ENCODE data around the gene SNCAIP. TPM values are rescaled to one million over a fixed set of nuclear protein-coding genes. Genes with fewer than 3 reads are reported as not detected.
"Not testable (repeated sequence)": the region's sequence is repeated elsewhere in the genome, so short reads cannot be mapped to it uniquely, and the experiment has no call there.

Gene SNCAIP
- total RNA-seq, 2 experiments from 2014 or later = not detected

GRCh38 chr5:122323738-122324137 is 11.7 kb downstream of the SNCAIP start:
- ChIA-PET POLR2A (no interaction called here), CTCF (no interaction called here)
- no peak for DNase-seq
- Mint-ChIP-seq H3K27me3 (no peaks in the 10 kb centered on the region), H3K36me3 (ENCODE audit: low read depth) (no peaks in the 10 kb centered on the region), H3K4me1 (no peaks in the 10 kb centered on the region), H3K27ac (no peak overlapping the region), H3K4me3 (no peak overlapping the region), H3K9me3 (no peaks in the 10 kb centered on the region)

- H3K4me3 Mint-ChIP-seq = no peak overlapping the region
- H3K9me3 Mint-ChIP-seq = no peaks in the 10 kb centered on the region
- no peaks in the 10 kb centered on the region for H3K27me3 Mint-ChIP-seq
- H3K36me3 Mint-ChIP-seq (ENCODE audit: low read depth) = no peaks in the 10 kb centered on the region
- DNase-seq = no peak
- no peaks in the 10 kb centered on the region for H3K4me1 Mint-ChIP-seq
- no peak overlapping the region for H3K27ac Mint-ChIP-seq
- CTCF ChIA-PET = no interaction called here
- POLR2A ChIA-PET = no interaction called here
Observed at GRCh38 chr5:122327110-122327509, 15.1 kb downstream of the SNCAIP start.

- no peak for DNase-seq
- H3K4me3 Mint-ChIP-seq = no peak overlapping the region
- POLR2A ChIA-PET = no interaction called here
Observed at GRCh38 chr5:122330881-122331280, 18.8 kb downstream of the SNCAIP start.

GRCh38 chr5:122332599-122333555 is 20.8 kb downstream of the SNCAIP start:
- POLR2A ChIA-PET = no interaction called here
- H3K4me1 Mint-ChIP-seq = no peaks in the 10 kb centered on the region
- H3K27ac Mint-ChIP-seq = no peak overlapping the region
- H3K27me3 Mint-ChIP-seq = no peaks in the 10 kb centered on the region
- no peaks in the 10 kb centered on the region for H3K36me3 Mint-ChIP-seq (ENCODE audit: low read depth)
- no peak for DNase-seq
- CTCF ChIA-PET = no interaction called here
- H3K9me3 Mint-ChIP-seq = no peaks in the 10 kb centered on the region
- no peak overlapping the region for H3K4me3 Mint-ChIP-seq

More at GRCh38 chr5:122330881-122331280, 18.8 kb downstream of the SNCAIP start:
- Mint-ChIP-seq H3K27me3 (no peaks in the 10 kb centered on the region), H3K9me3 (no peaks in the 10 kb centered on the region), H3K4me1 (no peaks in the 10 kb centered on the region), H3K36me3 (ENCODE audit: low read depth) (no peaks in the 10 kb centered on the region), H3K27ac (no peak overlapping the region)
- CTCF ChIA-PET = no interaction called here

DNA sequence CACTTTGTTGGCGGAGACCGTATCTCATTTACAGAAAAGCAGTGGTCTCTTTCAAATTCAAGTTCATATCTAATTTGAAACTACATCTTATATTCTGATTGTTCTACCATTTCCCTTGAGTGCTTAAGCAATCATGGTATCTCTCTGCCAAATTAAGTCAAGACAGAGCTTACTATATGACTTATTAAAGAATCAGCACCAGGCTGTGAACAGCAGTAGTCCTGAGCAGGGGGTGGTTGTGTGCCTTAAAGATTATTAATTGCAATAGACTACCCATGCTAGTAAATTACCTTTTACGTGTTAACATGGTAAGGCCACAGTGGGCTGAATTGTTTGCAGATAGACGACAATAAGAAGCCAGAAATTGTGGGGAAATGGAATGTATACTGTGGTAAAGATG is 21.5 kb downstream of the SNCAIP start:
- Mint-ChIP-seq H3K36me3 (ENCODE audit: low read depth) (no peaks in the 10 kb centered on the region), H3K4me1 (no peaks in the 10 kb centered on the region), H3K4me3 (no peak overlapping the region), H3K9me3 (no peaks in the 10 kb centered on the region), H3K27me3 (no peaks in the 10 kb centered on the region), H3K27ac (no peak overlapping the region)
- DNase-seq = no peak
- CTCF ChIA-PET = no interaction called here
- POLR2A ChIA-PET = no interaction called here

DNA sequence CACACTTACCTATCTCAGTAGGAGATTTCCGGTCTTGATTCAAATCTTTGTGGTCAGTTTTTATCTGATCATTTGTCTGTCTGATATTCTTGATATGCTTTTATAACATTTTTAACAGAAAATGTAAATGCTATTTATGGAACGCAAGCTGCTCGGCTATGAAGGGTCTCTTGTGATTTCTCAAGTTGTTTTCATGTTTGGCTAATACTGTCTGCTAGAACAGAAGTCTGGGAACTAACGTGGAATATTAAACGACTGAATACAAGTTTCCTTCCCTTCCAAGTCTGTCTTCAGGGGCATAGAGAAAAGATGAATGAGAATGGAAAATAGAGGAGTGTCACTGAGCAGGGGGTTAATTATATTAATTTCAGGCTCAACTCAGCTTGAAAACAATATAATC is 27.6 kb downstream of the SNCAIP start:
- Mint-ChIP-seq H3K9me3 (no peaks in the 10 kb centered on the region), H3K27me3 (no peaks in the 10 kb centered on the region), H3K36me3 (ENCODE audit: low read depth) (no peaks in the 10 kb centered on the region), H3K4me3 (no peak overlapping the region), H3K4me1 (no peaks in the 10 kb centered on the region), H3K27ac (no peak overlapping the region)
- ChIA-PET CTCF (no interaction called here), POLR2A (no interaction called here)
- DNase-seq = no peak

- CTCF ChIA-PET = no interaction called here
- POLR2A ChIA-PET = no interaction called here
Observed at GRCh38 chr5:122341087-122341486, 29.1 kb downstream of the SNCAIP start.

GRCh38 chr5:122342256-122342655 is 30.2 kb downstream of the SNCAIP start:
- H3K4me1 Mint-ChIP-seq = no peaks in the 10 kb centered on the region
- ChIA-PET POLR2A (no interaction called here), CTCF (no interaction called here)
- H3K27ac Mint-ChIP-seq = no peak overlapping the region
- H3K9me3 Mint-ChIP-seq = no peaks in the 10 kb centered on the region
- no peaks in the 10 kb centered on the region for H3K27me3 Mint-ChIP-seq
- no peaks in the 10 kb centered on the region for H3K36me3 Mint-ChIP-seq (ENCODE audit: low read depth)
- no peak for DNase-seq
- no peak overlapping the region for H3K4me3 Mint-ChIP-seq

More at GRCh38 chr5:122341087-122341486, 29.1 kb downstream of the SNCAIP start:
- DNase-seq = no peak
- no peaks in the 10 kb centered on the region for H3K27me3 Mint-ChIP-seq
- no peak overlapping the region for H3K27ac Mint-ChIP-seq
- H3K9me3 Mint-ChIP-seq = no peaks in the 10 kb centered on the region
- no peaks in the 10 kb centered on the region for H3K4me1 Mint-ChIP-seq
- H3K4me3 Mint-ChIP-seq = no peak overlapping the region
- no peaks in the 10 kb centered on the region for H3K36me3 Mint-ChIP-seq (ENCODE audit: low read depth)

DNA sequence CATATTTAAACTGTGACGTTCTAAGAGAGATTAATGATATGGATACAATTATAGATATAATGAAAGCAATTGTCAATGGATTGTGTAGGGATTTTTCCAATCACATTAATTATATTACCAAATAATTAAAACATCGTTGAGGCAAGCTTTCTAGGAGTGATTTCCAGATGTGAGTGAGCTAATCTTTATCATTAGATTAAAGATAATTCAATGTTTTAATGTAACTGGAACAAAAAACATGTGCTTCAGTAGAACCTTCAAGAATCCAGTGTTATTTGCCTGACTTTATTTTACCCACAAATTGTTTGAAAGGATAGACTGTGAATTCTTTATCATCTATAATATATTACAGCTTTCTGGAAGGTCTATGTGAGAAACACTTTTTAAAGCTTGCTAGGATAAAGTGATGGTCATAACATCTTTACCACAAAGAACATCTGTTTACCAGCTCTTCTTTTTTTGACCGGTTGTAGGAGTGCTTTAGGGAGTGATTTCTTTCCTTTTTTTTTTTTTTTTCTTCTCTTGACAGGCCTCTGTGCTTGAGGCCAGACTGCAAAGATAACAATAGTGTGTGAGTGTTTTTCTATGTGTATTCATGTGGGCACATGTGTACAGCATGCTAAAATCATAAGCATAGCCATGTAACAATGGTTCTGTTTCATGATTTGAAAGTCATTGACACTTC is 35.0 kb downstream of the SNCAIP start:
- DNase-seq = no peak
- H3K9me3 Mint-ChIP-seq = no peaks in the 10 kb centered on the region
- no peaks in the 10 kb centered on the region for H3K4me1 Mint-ChIP-seq
- POLR2A ChIA-PET = no interaction called here
- no peak overlapping the region for H3K27ac Mint-ChIP-seq
- no peak overlapping the region for H3K4me3 Mint-ChIP-seq
- no peaks in the 10 kb centered on the region for H3K36me3 Mint-ChIP-seq (ENCODE audit: low read depth)
- CTCF ChIA-PET = interaction anchor here (0.6 kb wide), 2 partner anchors 189 to 1276 kb away, joined by 3 to 4 read pairs; no protein-coding TSS in a partner anchor
- no peaks in the 10 kb centered on the region for H3K27me3 Mint-ChIP-seq

- CTCF ChIA-PET = no interaction called here
- no peaks in the 10 kb centered on the region for H3K27me3 Mint-ChIP-seq
- no peaks in the 10 kb centered on the region for H3K9me3 Mint-ChIP-seq
- H3K27ac Mint-ChIP-seq = no peak overlapping the region
- no peaks in the 10 kb centered on the region for H3K36me3 Mint-ChIP-seq (ENCODE audit: low read depth)
- H3K4me1 Mint-ChIP-seq = no peaks in the 10 kb centered on the region
- DNase-seq = no peak
- POLR2A ChIA-PET = no interaction called here
- H3K4me3 Mint-ChIP-seq = no peak overlapping the region
Observed at GRCh38 chr5:122350496-122350895, 38.5 kb downstream of the SNCAIP start.

- Mint-ChIP-seq H3K9me3 (no peaks in the 10 kb centered on the region), H3K27me3 (no peaks in the 10 kb centered on the region), H3K4me1 (no peaks in the 10 kb centered on the region), H3K27ac (no peak overlapping the region), H3K4me3 (no peak overlapping the region), H3K36me3 (ENCODE audit: low read depth) (no peaks in the 10 kb centered on the region)
- ChIA-PET CTCF (no interaction called here), POLR2A (no interaction called here)
- no peak for DNase-seq
Observed at GRCh38 chr5:122351416-122352157, 39.5 kb downstream of the SNCAIP start.

- H3K36me3 Mint-ChIP-seq (ENCODE audit: low read depth) = no peaks in the 10 kb centered on the region
- H3K27me3 Mint-ChIP-seq = no peaks in the 10 kb centered on the region
- CTCF ChIA-PET = no interaction called here
- no peak overlapping the region for H3K27ac Mint-ChIP-seq
- no peak for DNase-seq
- H3K4me1 Mint-ChIP-seq = no peaks in the 10 kb centered on the region
- H3K4me3 Mint-ChIP-seq = no peak overlapping the region
- POLR2A ChIA-PET = no interaction called here
- no peaks in the 10 kb centered on the region for H3K9me3 Mint-ChIP-seq
Observed at GRCh38 chr5:122352331-122352730, 40.3 kb downstream of the SNCAIP start.

- CTCF ChIA-PET = interaction anchor here (0.6 kb wide), 1 partner anchor 1011 kb away, joined by 3 read pairs; no protein-coding TSS in a partner anchor
- DNase-seq; H3K4me1 Mint-ChIP-seq; H3K9me3 Mint-ChIP-seq; H3K27ac Mint-ChIP-seq; H3K36me3 Mint-ChIP-seq (ENCODE audit: low read depth); H3K27me3 Mint-ChIP-seq; POLR2A ChIA-PET; H3K4me3 Mint-ChIP-seq: not testable (repeated sequence)
Observed at GRCh38 chr5:122353361-122353760, 41.3 kb downstream of the SNCAIP start.

Measured in activated CD4-positive, alpha-beta T cell treated with anti-CD3 and anti-CD28 coated beads, Interleukin-2, amount 10 ng/mL, durations not matched to agents 7 days and 5 days (primary cell).